Hematopoietic multipotent progenitor cell treated with erythropoietin and hydrocortisone succinate and interleukin-3 and kit ligand, for 4 days (in vitro differentiated cells): Measurements from ENCODE around the gene NLGN2.
A peak's percentile ranks its signal among the peaks of the same experiment; 100 is the strongest.

ENCODE experiments used
- DNase-seq: peaks from one replicate; pipeline ENCODE4 v3.0.0-alpha.2; 2015

NLGN2 gene

GRCh38 chr17:7392696-7393612, 14.7 kb upstream of the NLGN2 start:
- no peak for DNase-seq

GRCh38 chr17:7393613-7394451, 13.8 kb upstream of the NLGN2 start:
- DNase-seq: peak; percentile 50

DNA sequence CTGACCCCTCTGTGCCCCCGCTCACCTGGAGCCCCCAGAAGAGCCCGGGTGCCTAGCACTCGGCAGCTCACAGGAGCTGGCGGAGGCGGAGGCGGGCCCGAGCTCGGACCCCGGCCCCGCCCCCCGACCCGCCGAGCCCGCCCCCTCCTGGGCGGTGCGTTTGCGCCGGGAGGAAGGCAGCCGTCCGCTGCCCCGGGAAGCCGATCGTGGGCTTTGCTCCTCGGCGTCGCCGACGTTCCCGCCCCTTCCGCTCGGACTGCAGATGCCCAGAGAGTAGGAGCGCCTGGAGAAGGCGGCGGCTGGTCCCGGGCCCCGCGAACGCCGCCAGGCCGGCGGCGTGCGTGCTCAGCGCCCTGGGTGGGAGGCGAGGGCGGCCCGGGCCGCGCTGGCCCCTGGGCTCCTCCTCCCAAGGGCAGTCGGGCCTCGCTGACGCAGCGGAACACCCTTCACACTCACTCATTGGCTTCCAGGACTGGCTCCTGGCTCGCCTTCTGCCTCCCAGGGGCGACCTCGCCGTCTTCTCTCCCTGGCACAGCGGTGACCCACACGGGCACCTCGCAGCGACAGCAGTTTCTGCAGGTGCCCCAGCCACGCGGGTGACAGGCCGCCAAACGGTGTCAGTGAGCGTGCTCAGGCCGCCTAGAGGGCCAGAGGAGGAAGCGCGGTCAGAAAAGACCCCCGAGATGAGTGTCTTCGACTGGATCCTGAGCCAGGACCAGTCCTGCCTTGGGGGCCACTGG, 13.0 kb upstream of the NLGN2 start, which contains the start of gene PLSCR3:
TSS of gene PLSCR3 (minus strand) at position 74 of the 740 bp plus-strand sequence. CDS start 415 bp downstream, outside the sequence.
- peak; percentile 91 for DNase-seq

- no peak for DNase-seq
These were observed 11.5 kb upstream of the NLGN2 start for GRCh38 chr17:7396147-7396546.

GRCh38 chr17:7398612-7399011, 9.0 kb upstream of the NLGN2 start:
- no peak for DNase-seq

DNA sequence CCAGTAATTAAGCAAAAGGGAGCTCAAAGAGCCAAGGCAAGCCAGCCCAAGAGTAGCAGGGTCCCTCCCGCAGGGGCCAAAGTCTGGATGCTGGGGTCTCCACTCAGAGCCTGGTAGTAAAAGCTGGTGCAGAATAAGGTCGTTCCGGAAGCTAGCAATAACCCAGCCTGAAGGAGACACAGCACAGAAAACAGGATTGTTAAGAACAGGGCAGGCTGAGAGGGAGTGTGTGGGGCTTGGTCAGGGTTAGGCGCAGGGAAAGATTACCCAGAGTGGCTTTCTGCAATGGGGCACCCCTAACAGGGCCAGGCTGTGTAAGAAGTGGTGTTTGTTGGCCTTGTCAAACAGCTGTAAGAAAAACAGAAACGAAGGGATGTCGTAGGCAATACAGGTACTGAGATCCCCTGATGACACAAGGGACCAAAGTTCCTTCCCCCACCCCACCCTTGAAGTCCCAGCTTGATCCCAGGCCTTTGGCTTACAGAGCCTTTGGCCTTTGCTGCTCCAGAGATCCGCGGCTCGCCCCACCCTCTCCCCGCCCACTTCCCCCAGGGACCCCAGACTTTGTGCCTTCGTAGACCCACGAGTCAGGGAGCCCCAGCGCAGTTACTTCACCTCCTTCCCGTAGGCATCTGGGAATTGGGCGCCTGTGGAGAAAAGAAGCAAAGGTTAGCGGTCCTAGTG, 4.5 kb upstream of the NLGN2 start:
- DNase-seq: peak; percentile 64

GRCh38 chr17:7403727-7403976, 4.0 kb upstream of the NLGN2 start:
- DNase-seq: peak; percentile 91

- peak; percentile 100 for DNase-seq
These were observed 3.5 kb upstream of the NLGN2 start, which contains the start of gene TMEM256 for GRCh38 chr17:7403977-7404736. Gene TMEM256 (minus strand): TSS chr17:7404097. CDS start chr17:7404084, 13 bp downstream.

DNA sequence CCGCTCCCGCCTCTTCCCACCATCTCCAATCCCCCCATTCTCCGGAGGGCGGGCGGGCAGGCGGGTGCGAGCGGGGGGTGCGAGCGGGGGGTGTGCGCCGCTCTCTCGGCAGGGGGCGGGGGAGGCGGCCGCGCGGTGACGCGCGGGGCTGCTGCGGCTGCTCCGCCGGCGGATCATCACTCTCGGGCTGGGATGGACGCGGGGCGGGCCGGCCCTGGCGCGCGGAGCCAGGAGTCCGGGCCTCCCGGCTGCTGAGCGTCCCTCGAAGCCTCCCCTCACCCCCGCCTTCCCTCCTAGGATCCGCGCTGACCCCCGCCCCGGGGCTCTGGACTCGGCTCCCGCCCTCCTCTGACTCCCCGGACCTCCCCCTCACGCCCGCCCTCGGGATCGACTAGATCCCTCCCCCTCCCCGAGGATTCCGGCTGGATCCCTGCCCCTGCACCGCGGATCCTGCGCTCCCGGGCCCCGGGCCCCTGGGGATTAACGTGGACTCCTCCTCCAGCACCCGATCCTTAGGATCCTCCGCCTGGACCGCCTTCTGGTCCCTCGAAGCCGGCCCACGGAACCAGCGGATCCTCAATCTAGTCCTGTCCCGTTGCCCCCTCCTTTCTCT, 2.8 kb upstream of the NLGN2 start:
- no peak for DNase-seq

DNA sequence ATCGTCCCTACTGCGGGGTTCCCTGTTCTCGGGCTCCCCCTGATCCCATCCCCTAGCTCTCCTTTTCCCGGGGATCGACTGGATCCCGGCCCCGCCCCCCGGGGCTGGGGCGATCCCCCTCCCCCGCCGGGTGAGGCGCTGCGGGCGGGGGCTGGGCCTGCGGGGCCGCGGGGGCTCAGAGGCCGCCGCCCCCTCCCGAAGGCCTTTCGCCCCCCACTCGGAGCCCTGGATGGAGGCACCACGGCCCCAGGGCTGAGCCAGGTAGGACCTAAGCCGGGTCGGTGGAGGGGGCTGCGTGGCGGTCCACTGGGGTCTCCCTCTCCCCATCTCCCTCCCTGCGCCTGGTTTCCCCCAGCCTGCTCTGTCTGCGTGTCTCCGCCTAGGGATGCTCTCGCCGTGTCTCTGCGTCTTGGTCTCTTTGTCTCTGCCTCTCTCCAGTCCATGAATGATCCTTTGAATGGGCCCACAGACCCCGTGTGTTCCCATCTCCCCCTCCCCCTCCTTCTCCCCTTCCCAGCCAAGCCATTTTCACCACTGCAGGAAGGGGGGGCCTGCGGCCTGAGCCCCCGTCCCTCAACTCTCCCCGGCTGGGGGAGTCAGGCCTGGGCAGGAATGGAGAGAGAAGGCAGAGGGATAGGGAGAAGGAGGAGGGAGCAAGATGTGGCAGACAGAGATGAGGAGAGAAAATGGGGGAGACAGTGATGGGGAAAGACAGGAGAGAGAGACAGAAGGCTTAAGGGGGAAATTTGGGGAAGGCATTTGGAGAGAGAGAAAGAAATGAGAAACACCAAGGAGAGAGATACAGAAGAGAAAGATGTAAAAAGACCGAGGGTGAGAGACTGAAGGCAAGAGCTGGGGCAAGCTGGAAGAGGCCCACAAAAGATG, 2.1 kb upstream of the NLGN2 start:
- no peak for DNase-seq

DNA sequence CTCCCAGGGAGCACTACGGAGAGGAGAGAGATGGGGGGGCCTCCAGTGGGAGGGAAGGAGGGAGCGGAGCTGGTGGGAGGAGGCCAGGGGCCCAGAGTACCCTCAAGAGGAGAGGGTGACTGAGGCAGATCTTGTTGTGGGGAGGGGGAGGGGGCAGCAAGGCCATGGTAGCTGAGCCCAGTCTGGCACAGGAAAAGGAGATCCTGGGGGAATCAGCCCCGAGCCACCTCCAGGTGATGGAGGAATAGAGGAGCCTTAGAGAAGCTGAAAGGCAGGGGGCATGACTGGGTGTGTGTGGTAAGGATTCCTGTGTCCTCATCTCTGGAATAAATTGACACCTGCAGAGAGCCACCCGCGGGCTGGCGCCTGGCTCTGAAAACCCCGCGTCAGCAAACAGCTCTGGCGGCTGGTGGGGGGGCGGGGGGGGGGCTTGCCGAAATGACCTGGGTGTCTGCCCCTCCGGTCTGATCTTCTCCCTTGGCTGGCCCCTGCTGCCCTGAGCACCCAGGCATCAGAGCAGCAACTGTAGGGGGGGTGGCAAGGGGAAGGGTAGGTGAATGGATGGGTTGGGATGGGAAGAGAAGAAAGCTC, 1.3 kb upstream of the NLGN2 start:
- DNase-seq: no peak

- no peak for DNase-seq
These were observed 563 bp upstream of the NLGN2 start for GRCh38 chr17:7407082-7407481.

DNA sequence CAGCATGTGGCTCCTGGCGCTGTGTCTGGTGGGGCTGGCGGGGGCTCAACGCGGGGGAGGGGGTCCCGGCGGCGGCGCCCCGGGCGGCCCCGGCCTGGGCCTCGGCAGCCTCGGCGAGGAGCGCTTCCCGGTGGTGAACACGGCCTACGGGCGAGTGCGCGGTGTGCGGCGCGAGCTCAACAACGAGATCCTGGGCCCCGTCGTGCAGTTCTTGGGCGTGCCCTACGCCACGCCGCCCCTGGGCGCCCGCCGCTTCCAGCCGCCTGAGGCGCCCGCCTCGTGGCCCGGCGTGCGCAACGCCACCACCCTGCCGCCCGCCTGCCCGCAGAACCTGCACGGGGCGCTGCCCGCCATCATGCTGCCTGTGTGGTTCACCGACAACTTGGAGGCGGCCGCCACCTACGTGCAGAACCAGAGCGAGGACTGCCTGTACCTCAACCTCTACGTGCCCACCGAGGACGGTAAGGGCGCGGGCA, 645 bp downstream of the NLGN2 start:
- DNase-seq: peak; percentile 38

GRCh38 chr17:7408863-7409262, 1.2 kb downstream of the NLGN2 start:
- no peak for DNase-seq

DNA sequence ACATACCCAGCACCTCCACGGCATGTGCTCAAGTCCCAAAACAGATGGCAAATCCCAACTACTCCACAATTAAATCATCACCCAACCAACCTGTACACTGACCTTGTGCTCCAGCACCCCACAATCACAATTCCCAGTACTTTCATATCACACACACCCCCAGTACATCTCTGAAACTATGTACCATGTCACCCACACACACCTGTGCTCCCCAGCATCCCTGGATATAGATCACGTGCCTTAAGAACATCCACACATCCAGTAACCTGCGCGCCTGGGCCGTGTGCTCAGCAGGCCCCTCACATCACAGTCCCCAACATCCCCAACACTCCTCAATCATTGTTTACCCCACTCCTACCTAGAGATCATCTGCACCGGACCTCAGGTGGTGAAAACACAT, 2.1 kb downstream of the NLGN2 start:
- no peak for DNase-seq

DNA sequence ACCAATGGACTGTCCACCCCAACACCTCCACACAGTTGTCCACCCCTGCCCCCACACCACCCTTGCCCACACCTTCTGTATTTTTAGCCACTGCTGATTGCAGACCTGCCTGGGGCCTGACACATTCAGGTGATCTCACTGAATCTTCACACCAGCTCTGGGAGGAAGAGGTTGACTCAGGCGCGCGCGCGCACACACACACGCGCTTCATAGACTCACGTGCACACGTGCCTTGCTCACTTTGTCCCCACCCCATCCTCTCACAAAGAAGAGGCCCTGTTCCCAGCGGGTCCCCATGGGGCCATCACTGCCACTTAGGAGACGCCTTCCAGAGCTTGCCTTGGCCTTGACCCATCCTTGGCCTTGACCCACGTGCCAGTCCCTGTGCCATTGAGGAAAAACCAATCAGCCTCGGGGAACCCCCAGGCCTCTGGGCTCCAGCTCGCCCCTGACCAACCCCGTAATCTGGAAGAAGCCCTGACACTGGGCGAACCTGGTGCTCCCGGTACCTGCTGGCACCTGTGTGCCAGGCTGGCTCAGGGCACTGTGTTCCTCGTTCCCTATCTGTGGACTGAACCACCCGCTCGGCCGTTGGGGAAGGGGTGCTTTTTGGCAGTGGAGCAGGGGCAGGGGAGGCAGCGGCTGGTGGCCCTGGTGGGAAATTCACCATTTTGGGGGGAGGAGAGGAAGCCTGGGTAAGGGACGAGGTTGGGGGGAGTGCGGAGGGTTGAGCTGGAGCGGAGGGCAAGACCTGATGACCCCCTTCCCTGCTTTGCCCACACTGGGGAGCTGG, 3.2 kb downstream of the NLGN2 start:
- DNase-seq: no peak

- DNase-seq: no peak
These were observed 3.7 kb downstream of the NLGN2 start for GRCh38 chr17:7411427-7411750.

DNA sequence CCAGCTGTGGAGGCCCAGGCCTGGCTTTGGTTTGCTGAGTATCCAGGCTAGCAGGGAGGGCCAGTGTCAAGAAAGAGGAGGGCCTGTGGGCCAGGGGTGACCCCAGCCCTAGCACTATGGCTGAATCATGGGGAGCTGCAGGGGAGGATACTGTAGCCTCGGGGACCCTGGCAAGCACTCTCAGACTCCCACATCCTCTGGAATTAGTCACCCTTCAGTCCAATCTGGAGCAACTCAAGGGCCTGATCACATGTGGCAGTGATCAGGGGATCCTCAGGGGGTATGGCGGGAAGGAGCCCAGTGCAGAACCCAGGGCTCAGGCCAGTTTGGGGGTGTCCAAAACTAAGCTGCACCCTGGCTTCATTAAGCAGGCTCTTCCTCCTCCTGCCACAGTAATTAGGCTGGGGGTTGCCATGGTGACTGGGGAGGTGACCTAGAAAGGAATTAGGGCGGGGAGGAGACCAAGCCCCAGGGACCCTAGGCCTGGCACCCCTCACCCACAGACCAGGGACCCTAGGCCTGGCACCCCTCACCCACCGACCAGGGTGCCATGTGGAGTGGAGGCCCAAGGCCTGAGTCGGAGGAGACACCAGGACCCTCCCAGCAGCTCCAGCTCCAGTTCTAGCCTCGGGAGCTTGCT, 5.8 kb downstream of the NLGN2 start:
- DNase-seq: no peak

DNA sequence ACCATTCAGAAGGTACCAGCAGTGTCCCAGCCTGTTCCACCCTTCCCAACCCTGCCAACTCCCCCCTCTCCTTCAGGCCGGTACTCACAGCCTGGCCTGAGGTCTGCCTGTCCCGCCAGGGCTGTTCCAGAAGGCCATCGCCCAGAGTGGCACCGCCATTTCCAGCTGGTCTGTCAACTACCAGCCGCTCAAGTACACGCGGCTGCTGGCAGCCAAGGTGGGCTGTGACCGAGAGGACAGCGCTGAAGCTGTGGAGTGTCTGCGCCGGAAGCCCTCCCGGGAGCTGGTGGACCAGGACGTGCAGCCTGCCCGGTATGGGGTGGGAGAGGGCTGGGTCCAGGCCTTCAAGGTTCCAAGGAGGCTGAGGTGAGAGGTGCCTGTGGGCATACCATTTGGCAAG, 7.2 kb downstream of the NLGN2 start:
- DNase-seq: no peak
